Stimulated activated CD4-positive, alpha-beta T cell treated with anti-CD3 and anti-CD28 coated beads, Interleukin-4, amount 100 ng/mL, for 4 hours (primary cell): Measurements from ENCODE around the gene MYOT.
"Not testable (repeated sequence)": the region's sequence is repeated elsewhere in the genome, so short reads cannot be mapped to it uniquely, and the experiment has no call there.

Source experiments
- DNase-seq, 2 experiments: peaks; one replicate each; pipeline ENCODE4 v3.0.0-alpha.2; 2020

MYOT gene

DNA sequence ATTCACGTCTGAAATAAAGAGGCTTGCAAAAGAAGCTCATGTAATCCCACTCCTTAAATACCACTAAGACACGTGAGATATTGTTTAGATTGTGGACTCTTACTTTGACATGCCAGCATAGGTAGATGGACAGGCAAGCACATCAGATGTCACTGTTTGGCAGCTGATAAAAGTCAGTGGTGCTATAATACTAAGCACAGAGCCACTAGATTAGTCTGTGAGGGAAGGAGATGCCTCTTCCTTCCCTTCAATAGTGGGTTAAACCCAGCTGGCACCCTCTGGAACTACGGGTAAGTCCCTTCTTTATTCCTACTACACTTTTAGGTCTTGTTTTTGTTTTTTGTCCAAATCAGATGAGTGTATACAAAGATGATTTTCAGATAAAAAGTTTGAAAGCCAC, at the start of gene MYOT:
Gene MYOT (plus strand): TSS at position 197 of the 400 bp plus-strand sequence. CDS start 2,792 bp downstream, outside the sequence.
- no peak for DNase-seq

GRCh38 chr5:137819766-137820165, 47.9 kb upstream of the MYOT start:
- DNase-seq: no peak

DNA sequence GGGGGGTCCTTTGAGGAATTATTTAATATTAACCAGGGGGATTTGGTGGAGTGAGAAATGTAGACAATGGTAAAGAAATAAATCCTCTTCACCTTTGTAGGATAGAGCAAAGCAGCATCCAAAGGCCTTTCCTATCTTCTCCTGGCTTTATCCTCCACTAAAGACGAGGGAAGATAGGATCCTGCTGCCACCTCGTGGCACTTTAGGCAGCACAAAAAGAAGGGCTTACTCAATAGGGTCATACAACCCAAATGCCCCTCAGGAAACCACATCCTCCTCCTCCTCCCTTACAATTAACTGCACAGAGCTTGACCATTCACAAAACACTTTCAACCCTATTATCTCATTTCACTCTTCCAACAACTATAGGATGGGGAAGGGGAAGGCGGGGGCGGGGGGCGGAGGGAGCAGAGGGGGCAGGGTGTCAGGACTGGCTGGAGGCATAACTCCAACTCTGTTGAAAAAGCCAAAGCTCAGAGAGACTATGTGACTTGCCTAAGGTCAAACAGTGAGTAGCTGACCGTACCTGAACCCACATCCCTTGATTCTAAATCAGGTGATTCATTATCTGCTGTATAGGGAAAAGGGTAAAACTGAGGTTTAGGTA, 45.4 kb upstream of the MYOT start:
- DNase-seq: no peak

DNA sequence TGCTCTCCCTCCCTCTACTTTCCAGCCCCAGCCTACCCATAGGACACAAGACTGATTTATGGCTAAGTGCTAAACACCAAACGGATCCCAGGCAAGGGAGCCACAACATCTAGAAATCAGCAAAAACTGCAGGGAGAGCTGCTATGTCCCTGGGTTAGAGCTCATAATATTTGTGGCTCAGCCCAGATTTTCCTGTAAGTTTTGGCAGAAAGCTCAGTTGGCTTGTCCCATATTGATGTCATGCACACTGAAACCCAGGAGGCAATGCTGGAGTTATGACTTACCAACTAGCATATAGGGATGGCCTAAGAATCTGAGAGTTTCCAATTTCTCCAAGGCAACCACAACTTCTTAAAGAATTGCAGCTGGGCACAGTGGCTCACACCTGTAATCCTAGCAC, 44.7 kb upstream of the MYOT start:
- DNase-seq: no peak

DNA sequence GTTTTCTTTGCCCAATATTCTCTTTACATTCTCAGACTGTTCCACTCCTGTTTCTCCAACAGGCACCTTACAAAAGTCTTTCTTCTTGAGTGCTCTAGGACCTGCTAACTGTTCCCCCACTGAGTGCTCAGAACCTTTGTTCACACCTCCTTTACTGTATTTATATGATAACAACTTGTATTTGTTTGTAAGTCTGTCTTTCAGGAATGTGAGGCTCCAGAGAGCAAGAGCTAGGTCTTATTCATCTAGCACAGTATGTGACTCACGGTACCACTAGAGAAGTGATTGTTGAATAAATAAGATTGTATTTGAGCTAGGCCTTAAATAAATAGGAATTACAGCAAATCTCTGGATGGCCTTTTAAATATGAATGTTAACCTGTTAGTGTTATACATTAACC, 42.5 kb upstream of the MYOT start:
- DNase-seq: no peak

GRCh38 chr5:137826067-137826466, 41.6 kb upstream of the MYOT start:
- DNase-seq: no peak

- DNase-seq: no peak
These were observed 39.5 kb upstream of the MYOT start for GRCh38 chr5:137828180-137828579.

DNA sequence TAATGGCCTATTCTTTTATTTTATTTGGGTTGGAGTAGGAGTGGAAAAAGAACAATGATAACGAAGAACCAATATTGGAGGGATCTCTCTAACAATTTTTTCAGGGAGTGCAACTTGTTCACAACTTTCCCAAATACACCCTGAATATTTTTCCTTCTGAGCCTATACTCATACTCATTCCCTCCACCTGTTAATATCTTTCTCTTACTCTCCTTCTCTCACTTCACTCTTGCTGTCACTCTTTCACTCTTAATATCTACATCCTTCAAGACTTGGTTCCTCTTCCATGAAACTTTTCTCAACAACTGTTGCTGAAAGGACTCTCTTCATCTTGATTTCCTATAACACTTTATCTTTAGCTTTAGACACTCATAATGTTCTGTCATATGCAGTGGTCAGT, 39.0 kb upstream of the MYOT start:
- DNase-seq: no peak

- no peak for DNase-seq
These were observed 36.6 kb upstream of the MYOT start for GRCh38 chr5:137831105-137831504.

DNA sequence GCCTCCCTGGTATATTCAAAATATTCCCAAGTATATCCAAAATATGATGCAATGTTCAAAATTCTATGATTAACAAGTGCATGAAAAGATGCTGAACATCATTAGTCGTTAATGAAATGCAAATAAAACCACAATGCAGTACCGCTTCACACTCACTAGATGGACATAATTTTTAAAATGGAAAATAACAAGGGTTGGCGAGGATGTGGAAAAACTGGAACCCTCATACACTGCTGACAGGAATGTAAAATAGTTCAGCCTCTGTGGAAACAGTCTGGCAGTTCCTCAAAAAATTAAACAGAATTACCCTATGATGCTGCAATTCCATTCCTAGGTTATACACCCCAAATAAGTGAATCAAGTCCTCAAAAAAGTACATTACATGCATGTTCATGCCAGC, 36.1 kb upstream of the MYOT start:
- DNase-seq: no peak

- DNase-seq: no peak
These were observed 35.2 kb upstream of the MYOT start for GRCh38 chr5:137832416-137832815.

DNA sequence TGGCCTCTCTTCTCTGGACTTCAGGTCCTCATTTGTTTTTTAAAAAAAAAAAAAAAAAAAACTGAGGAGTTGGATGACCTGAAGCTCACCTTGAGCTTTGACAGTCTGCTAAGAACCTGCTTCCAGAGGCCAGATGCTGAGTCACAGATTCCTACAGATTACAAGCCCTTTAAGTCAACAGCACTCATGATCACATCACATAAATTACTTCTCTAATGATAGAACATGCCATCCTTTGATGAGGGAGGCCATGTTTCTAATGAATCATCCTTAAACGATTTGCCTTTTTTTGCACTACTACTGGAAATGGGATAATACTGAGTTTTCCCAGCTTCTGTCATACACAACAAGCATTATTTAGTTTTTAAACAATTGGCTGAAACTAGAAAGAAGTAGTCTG, 34.2 kb upstream of the MYOT start:
- no peak for DNase-seq

GRCh38 chr5:137834498-137835049, 33.1 kb upstream of the MYOT start:
- DNase-seq: no peak

GRCh38 chr5:137836298-137836697, 31.4 kb upstream of the MYOT start:
- DNase-seq: no peak

DNA sequence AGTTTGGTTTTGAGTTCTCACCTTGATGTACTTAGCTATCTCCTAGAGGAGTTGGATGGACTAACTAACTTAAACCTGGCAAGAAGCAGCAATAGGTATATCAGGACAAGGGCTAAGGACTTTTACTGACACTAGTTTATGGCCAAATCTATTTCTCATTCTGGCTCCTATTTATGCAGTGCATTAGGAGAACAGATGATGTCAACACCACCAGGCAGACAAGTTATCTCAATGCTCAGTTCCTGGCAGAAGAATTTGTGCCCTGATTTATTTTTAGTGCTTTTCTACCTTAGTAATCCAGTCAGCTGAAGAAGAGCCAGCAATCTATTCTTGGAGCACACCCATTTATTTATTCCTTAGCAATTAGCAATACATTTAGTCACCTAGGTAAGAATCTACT, 30.7 kb upstream of the MYOT start:
- DNase-seq: no peak

DNA sequence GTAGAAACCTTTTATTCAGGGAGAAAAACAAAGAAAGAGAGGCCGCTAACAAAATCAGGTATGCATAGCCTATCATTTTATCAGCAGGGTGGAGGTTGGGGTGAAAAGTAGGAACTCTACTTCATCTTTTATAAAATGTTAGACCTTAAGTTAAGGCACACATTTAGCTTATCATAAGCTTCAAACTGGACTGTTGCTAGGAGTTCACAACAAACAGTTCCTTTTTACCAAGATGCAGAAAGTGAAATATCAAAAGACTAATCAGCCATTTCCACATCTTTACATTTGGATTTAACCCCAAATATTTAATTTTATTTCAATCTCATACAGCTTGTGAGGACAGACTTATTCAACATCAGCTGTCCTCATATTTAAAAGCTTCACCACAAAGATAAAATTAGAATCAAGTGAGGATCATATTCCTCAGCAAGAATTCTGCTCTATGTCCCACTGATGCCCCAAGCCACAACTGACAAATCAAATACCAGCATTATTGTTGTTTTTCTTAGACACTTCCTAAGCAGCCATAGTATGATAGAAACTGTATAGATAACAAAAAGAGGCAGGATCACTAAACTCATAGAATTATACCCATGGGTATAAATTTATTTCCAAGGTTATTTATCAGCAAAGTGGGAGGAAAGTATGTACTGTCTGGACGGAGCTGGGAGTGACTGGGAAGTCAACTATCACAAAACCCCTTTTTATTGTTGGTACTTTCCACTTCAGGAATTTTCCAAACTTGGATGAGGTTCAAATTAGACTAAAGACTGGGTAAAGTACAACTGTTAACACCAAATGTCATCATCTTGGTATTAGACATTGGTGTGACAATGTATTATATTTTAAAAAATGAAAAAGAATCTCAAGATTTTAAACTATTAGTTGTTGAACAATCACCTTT, 29.9 kb upstream of the MYOT start:
- DNase-seq: no peak

- DNase-seq: no peak
These were observed 28.7 kb upstream of the MYOT start for GRCh38 chr5:137838976-137839375.

GRCh38 chr5:137842296-137842695, 25.4 kb upstream of the MYOT start:
- no peak for DNase-seq

GRCh38 chr5:137843676-137844299, 23.9 kb upstream of the MYOT start:
- no peak for DNase-seq

DNA sequence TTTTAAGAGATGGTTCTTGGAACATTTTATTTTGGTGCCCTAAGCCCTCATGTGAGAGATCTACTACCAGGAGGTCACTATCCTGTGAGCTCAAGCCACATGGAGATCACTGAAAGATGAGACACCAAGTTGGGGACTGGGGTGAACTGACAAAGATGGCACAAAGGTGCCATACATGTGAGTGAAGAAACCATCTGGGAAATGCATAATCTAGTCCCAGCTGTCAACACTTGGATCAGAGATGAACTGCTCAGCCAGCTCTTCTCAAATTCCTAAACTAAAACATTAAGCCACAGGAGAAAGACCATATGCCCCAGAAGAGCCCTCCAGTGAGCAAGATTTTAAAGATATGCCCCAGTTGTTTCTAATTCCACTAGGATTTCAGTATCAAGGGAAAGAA, 22.2 kb upstream of the MYOT start:
- DNase-seq: no peak

GRCh38 chr5:137847687-137848086, 20.0 kb upstream of the MYOT start:
- no peak for DNase-seq

DNA sequence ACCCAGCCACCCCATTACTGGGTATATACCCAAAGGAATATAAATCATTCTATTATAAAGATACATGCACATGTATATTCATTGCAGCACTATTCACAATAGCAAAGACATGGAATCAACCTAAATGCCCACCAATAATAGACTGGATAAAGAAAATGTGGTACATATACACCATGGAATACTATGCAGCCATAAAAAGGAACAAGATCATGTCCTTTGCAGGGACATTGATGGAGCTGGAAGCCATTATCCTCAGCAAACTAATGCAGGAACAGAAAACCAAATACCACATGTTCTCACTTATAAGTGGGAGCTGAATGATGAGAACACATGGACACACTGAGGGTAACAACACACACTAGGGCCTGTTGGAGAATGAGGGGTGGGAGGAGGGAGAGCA, 14.5 kb upstream of the MYOT start:
- not testable (repeated sequence) for DNase-seq

GRCh38 chr5:137856201-137856600, 11.5 kb upstream of the MYOT start:
- no peak for DNase-seq
